ENCODE results near the gene CRYBB3. TPM values are rescaled to one million over a fixed set of nuclear protein-coding genes. Genes with fewer than 3 reads are reported as not detected.

The CRYBB3 gene
- total and polyA plus RNA-seq, 10 of the 15 experiments (the other 5 are each of a cell fraction or from before 2014, with no cell fraction given): 0.26 TPM; not detected in 9

DNA sequence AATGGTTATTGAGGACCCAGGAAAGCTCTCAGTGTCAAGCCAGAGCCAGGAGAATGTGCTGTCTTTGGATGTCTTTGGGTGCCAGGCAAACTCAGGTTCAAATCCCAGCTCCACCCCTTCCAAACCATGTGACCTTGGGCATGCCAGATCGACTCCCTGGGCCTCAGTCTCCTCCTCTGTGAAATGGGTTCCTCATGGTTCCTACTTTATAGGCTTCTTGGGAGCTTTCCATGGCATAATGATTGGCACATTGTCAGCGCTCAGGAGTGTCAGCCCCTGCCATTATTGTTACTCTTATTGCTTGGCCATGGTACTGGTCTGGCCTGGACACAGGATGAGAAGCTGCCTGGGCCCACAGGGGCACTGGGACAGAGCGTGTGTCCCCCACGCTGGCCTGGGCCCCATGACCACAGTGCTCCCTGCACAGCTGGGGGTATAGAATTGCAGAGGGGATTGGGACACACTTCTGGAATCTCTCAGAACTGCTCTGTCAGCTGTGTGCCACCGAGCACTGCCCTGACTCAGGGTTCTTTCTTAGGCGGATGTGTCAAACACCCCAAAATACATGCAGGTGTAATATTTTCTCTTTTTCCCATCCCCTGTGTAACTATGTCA lies 37.6 kb upstream of the CRYBB3 start:
- in situ Hi-C loops (cut with MboI) (no loop called here), intact Hi-C loops (cut with micrococcal nuclease; ENCODE audit: unreplicated experiment) (no loop called here)
- ChIA-PET RAD21 (ENCODE audit: unreplicated experiment) (no interaction called here), POLR2A (no interaction called here), CTCF (interaction anchor here (1.2 kb wide), 2 partner anchors 26 to 50 kb away, joined by 3 to 4 read pairs; no protein-coding TSS in a partner anchor), SMC1A (ENCODE audit: uncharacterized antibody, unreplicated experiment) (interaction anchor here (0.6 kb wide), 1 partner anchor 87 kb away, joined by 3 read pairs; no protein-coding TSS in a partner anchor)
- H3K36me3 ChIP-seq (ENCODE audit: control insufficient read depth in 2 of 2, insufficient read depth in 2 of 2, low read length in 1 of 2): no peaks in the 10 kb centered on the region
- FAIRE-seq: no peak
- 11% methylated on average over 6 of the region's 6 CpGs for WGBS (ENCODE audit: insufficient coverage, insufficient replicate concordance, low lambda C conversion rate, missing lambda C conversion rate)
- no peak overlapping the region for H3K9ac ChIP-seq (ENCODE audit: control insufficient read depth, insufficient read depth, low read length)
- H3K4me2 ChIP-seq (ENCODE audit: control insufficient read depth, insufficient read depth): no peak overlapping the region
- H3K79me2 ChIP-seq (ENCODE audit: control insufficient read depth, insufficient read depth, low read length): no peaks in the 10 kb centered on the region
- no peaks in the 10 kb centered on the region for H4K20me1 ChIP-seq (ENCODE audit: control insufficient read depth, insufficient read depth)
- no peak for DNase-seq (ENCODE audit: low read depth, low spot score)
- ATAC-seq: no peak
- no peaks in the 10 kb centered on the region for H3K9me3 ChIP-seq (replicated peaks; ENCODE audit: control insufficient read depth, insufficient read depth, low read length)
- no peak overlapping the region for H3K27ac ChIP-seq (ENCODE audit: control insufficient read depth, insufficient read depth)
- no TSS peak for BruUV-seq (replicated peaks)
- no peak overlapping the region for H3K4me3 ChIP-seq
- no peaks in the 10 kb centered on the region for H3K4me1 ChIP-seq (ENCODE audit: control insufficient read depth, insufficient read depth, low read length)
- H3K27me3 ChIP-seq (replicated peaks in 1 of 2; ENCODE audit: control insufficient read depth in 2 of 2, insufficient read depth in 2 of 2, low read length in 1 of 2): peaks cover 0 to 4% of the 10 kb centered on the region in 2 experiments; a peak in 3 of 4 replicates
- H2AFZ ChIP-seq (ENCODE audit: control insufficient read depth, low read depth, low read length): no peak overlapping the region
- TF ChIP-seq CREM (IDR thresholded peaks at IDR 0.05; ENCODE audit: low read depth) (no peak), MTA2 (IDR thresholded peaks at IDR 0.05; ENCODE audit: low read depth) (no peak), CHD4 (IDR thresholded peaks at IDR 0.05) (no peak), GATAD2B (conservative IDR thresholded peaks at IDR 0.05; ENCODE audit: low read depth) (no peak), JUNB (IDR thresholded peaks at IDR 0.05) (no peak), ASH2L (IDR thresholded peaks at IDR 0.05; ENCODE audit: borderline replicate concordance, low read depth) (no peak), TBL1XR1 (IDR thresholded peaks at IDR 0.05; ENCODE audit: low read depth, low read length) (no peak), RFX5 (IDR thresholded peaks at IDR 0.05; ENCODE audit: low read depth, low read length) (no peak), EED (IDR thresholded peaks at IDR 0.05; ENCODE audit: low read depth) (no peak), CBX3 (IDR thresholded peaks at IDR 0.05; ENCODE audit: borderline replicate concordance, low read depth) (no peak), ESRRA (IDR thresholded peaks at IDR 0.05; ENCODE audit: low read length) (no peak), BCL11A (IDR thresholded peaks at IDR 0.05; ENCODE audit: low read depth, low read length) (no peak)
- TF ChIP-seq, protein P1, sequence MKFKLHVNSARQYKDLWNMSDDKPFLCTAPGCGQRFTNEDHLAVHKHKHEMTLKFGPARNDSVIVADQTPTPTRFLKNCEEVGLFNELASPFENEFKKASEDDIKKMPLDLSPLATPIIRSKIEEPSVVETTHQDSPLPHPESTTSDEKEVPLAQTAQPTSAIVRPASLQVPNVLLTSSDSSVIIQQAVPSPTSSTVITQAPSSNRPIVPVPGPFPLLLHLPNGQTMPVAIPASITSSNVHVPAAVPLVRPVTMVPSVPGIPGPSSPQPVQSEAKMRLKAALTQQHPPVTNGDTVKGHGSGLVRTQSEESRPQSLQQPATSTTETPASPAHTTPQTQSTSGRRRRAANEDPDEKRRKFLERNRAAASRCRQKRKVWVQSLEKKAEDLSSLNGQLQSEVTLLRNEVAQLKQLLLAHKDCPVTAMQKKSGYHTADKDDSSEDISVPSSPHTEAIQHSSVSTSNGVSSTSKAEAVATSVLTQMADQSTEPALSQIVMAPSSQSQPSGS (IDR thresholded peaks at IDR 0.05; ENCODE audit: low read length): no peak
- TF ChIP-seq, protein P2, sequence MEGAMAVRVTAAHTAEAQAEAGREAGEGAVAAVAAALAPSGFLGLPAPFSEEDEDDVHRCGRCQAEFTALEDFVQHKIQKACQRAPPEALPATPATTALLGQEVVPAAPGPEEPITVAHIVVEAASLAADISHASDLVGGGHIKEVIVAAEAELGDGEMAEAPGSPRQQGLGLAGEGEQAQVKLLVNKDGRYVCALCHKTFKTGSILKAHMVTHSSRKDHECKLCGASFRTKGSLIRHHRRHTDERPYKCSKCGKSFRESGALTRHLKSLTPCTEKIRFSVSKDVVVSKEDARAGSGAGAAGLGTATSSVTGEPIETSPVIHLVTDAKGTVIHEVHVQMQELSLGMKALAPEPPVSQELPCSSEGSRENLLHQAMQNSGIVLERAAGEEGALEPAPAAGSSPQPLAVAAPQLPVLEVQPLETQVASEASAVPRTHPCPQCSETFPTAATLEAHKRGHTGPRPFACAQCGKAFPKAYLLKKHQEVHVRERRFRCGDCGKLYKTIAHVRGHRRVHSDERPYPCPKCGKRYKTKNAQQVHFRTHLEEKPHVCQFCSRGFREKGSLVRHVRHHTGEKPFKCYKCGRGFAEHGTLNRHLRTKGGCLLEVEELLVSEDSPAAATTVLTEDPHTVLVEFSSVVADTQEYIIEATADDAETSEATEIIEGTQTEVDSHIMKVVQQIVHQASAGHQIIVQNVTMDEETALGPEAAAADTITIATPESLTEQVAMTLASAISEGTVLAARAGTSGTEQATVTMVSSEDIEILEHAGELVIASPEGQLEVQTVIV (IDR thresholded peaks at IDR 0.05; ENCODE audit: borderline replicate concordance, partially characterized antibody): no peak
- TF ChIP-seq, protein P3, sequence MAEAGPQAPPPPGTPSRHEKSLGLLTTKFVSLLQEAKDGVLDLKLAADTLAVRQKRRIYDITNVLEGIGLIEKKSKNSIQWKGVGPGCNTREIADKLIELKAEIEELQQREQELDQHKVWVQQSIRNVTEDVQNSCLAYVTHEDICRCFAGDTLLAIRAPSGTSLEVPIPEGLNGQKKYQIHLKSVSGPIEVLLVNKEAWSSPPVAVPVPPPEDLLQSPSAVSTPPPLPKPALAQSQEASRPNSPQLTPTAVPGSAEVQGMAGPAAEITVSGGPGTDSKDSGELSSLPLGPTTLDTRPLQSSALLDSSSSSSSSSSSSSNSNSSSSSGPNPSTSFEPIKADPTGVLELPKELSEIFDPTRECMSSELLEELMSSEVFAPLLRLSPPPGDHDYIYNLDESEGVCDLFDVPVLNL (IDR thresholded peaks at IDR 0.05; ENCODE audit: low read depth, low read length): no peak
- TF ChIP-seq, protein P4, sequence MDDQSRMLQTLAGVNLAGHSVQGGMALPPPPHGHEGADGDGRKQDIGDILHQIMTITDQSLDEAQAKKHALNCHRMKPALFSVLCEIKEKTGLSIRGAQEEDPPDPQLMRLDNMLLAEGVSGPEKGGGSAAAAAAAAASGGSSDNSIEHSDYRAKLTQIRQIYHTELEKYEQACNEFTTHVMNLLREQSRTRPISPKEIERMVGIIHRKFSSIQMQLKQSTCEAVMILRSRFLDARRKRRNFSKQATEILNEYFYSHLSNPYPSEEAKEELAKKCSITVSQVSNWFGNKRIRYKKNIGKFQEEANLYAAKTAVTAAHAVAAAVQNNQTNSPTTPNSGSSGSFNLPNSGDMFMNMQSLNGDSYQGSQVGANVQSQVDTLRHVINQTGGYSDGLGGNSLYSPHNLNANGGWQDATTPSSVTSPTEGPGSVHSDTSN (IDR thresholded peaks at IDR 0.05; ENCODE audit: insufficient replicate concordance, low read depth, low read length): no peak
- TF ChIP-seq, protein P5, sequence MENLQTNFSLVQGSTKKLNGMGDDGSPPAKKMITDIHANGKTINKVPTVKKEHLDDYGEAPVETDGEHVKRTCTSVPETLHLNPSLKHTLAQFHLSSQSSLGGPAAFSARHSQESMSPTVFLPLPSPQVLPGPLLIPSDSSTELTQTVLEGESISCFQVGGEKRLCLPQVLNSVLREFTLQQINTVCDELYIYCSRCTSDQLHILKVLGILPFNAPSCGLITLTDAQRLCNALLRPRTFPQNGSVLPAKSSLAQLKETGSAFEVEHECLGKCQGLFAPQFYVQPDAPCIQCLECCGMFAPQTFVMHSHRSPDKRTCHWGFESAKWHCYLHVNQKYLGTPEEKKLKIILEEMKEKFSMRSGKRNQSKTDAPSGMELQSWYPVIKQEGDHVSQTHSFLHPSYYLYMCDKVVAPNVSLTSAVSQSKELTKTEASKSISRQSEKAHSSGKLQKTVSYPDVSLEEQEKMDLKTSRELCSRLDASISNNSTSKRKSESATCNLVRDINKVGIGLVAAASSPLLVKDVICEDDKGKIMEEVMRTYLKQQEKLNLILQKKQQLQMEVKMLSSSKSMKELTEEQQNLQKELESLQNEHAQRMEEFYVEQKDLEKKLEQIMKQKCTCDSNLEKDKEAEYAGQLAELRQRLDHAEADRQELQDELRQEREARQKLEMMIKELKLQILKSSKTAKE (IDR thresholded peaks at IDR 0.05; ENCODE audit: low read depth, poor library complexity, severe bottlenecking): no peak

Data from GM12878 (cell line).